ENCODE data around the gene KRT5. TPM values are rescaled to one million over a fixed set of nuclear protein-coding genes. Genes with fewer than 3 reads are reported as not detected.
"Not testable (repeated sequence)": the region's sequence is repeated elsewhere in the genome, so short reads cannot be mapped to it uniquely, and the experiment has no call there.

The KRT5 gene
- polyA plus RNA-seq, 3 donors: 0.40 TPM; not detected in 2

- DNase-seq (ENCODE audit: low read depth in 3 of 3, low spot score in 2 of 3): no peak
These were observed 2.3 kb upstream of the KRT5 start for GRCh38 chr12:52522346-52523011.

GRCh38 chr12:52521568-52522266, 1.5 kb upstream of the KRT5 start:
- no peak for DNase-seq (ENCODE audit: low read depth in 3 of 3, low spot score in 2 of 3)

GRCh38 chr12:52521175-52521567, 977 bp upstream of the KRT5 start:
- DNase-seq (ENCODE audit: low read depth in 3 of 3, low spot score in 2 of 3): no peak

- no peak for DNase-seq (ENCODE audit: low read depth in 3 of 3, low spot score in 2 of 3)
These were observed 849 bp downstream of the KRT5 start for GRCh38 chr12:52519387-52519703.

- no peak for DNase-seq (ENCODE audit: low read depth in 3 of 3, low spot score in 2 of 3)
These were observed 1.4 kb downstream of the KRT5 start for GRCh38 chr12:52518574-52519386.

GRCh38 chr12:52517888-52518287, 2.3 kb downstream of the KRT5 start:
- DNase-seq (ENCODE audit: low read depth in 3 of 3, low spot score in 2 of 3): no peak

- DNase-seq (ENCODE audit: low read depth in 3 of 3, low spot score in 2 of 3): no peak
These were observed 3.0 kb downstream of the KRT5 start for GRCh38 chr12:52517005-52517835.

- no peak for DNase-seq (ENCODE audit: low read depth in 3 of 3, low spot score in 2 of 3)
These were observed 4.0 kb downstream of the KRT5 start for GRCh38 chr12:52515927-52516831.

GRCh38 chr12:52515319-52515646, 4.9 kb downstream of the KRT5 start:
- no peak for DNase-seq (ENCODE audit: low read depth in 3 of 3, low spot score in 2 of 3)

GRCh38 chr12:52514471-52515318, 5.5 kb downstream of the KRT5 start:
- DNase-seq (ENCODE audit: low read depth in 3 of 3, low spot score in 2 of 3): no peak

- DNase-seq (ENCODE audit: low read depth in 3 of 3, low spot score in 2 of 3): no peak
These were observed 6.5 kb downstream of the KRT5 start for GRCh38 chr12:52513736-52514135.

GRCh38 chr12:52508211-52508610, 12.0 kb downstream of the KRT5 start:
- no peak for DNase-seq (ENCODE audit: low read depth in 3 of 3, low spot score in 2 of 3)

- DNase-seq (ENCODE audit: low read depth in 3 of 3, low spot score in 2 of 3): peak in 1 of 3 donors; percentile 8
These were observed 13.1 kb downstream of the KRT5 start for GRCh38 chr12:52506858-52507715.

GRCh38 chr12:52502877-52503276, 17.3 kb downstream of the KRT5 start:
- no peak for DNase-seq (ENCODE audit: low read depth in 3 of 3, low spot score in 2 of 3)

GRCh38 chr12:52501490-52501889, 18.7 kb downstream of the KRT5 start:
- no peak for DNase-seq (ENCODE audit: low read depth in 3 of 3, low spot score in 2 of 3)

GRCh38 chr12:52500574-52500973, 19.6 kb downstream of the KRT5 start:
- not testable (repeated sequence) for DNase-seq (ENCODE audit: low read depth in 3 of 3, low spot score in 2 of 3)

- no peak for DNase-seq (ENCODE audit: low read depth in 3 of 3, low spot score in 2 of 3)
These were observed 20.2 kb downstream of the KRT5 start for GRCh38 chr12:52499806-52500560.

Measured in right renal cortex interstitium (tissue), 3 donors.